Measurements from ENCODE around the gene VWCE.
"Not testable (repeated sequence)": the region's sequence is repeated elsewhere in the genome, so short reads cannot be mapped to it uniquely, and the experiment has no call there.

VWCE gene

DNA sequence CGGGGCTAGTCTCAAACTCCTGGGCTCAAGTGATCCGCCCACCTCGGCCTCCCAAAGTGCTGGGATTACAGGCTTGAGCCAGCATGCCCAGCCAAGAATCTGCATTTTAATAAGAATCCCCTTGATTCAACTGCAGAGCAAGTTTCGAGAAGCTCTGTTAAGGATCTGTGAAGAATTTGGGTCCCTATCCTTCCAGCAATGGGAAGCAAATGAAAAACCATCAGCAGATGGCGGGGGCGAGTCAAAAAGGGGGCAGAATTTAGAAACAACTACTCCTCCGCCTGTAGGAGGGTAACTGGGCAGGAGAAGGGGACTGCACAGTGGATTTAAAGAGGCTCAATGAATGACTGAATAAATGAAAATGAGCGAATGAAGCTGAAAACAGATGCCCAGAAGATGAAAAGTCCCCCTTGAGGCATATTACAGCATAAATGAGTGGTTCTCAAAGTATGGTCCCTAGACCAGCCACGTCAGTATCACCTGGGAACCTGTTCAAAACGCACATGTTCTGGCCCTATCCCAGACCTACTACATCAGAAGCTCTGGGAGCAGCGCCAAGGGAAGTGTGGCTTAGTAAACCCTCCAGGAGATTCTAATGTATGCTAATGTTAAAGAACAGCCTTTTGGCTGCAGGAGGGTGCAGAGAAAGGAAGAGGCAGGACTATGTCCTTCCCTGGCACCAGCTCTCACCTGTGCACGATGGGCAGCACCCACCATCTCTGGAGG, 15.0 kb downstream of the VWCE start:
- DNase-seq, result no peak

DNA sequence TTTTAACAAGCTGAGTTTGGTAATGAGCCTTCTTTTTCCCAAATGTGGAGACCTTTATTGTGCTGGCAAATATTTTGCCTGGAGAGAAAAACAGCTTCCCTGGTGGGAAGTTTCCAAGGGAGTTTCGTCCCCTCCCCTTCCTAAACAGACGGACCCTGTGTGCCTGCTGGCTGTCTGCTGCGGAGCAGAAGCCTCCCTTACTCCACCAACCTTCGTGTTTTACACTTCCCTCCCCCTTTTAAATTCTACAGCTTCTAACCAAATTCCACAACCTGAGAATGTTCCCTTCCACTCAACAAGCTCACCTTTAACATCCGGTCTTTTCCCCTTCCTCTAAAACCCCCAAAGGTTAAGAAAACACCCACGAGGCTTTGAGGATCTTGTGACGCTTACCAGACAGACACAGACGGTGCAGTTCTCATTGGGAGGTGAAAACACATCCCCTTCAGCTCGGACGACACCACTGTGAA, 17.1 kb downstream of the VWCE start:
- DNase-seq, result no peak

- DNase-seq, result no peak
These were observed 17.7 kb downstream of the VWCE start for GRCh38 chr11:61277186-61278000.

DNA sequence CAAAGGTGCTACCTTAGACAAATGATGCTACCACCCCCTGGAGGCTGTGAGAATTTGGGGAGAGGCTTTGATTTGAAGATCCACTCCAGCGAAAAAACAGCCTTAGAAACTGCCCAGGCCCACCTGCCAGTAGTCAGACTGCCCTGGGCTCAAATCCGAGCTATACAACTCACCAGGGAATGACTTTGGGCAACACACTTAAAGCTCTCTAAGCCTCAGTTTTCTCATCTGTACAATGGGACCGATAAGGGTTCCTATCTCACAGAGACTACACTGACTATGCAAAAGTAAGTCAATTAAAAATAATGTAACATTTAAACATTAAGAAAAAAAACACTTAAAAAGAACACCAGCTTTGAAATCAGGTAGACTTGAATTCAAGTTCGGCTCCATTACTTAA, 19.9 kb downstream of the VWCE start:
- DNase-seq, result no peak

GRCh38 chr11:61274084-61274483, 21.0 kb downstream of the VWCE start:
- DNase-seq, result no peak

GRCh38 chr11:61273178-61274078, 21.7 kb downstream of the VWCE start:
- no peak for DNase-seq

DNA sequence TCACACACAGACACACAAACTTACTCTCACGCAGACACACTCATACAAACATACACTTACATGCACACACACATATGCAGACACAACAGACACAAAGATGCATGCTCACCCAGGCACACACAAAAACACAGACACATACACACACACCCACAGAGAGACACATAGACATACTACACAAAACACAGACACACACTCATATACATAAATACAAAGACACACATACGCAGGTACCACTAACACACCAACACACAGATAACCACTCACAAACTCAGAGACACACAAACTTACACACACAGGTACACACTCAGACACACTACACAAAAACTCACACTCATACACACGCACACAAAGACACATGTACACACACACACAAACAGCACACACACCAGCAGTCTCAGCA, 22.4 kb downstream of the VWCE start:
- DNase-seq, result no peak

DNA sequence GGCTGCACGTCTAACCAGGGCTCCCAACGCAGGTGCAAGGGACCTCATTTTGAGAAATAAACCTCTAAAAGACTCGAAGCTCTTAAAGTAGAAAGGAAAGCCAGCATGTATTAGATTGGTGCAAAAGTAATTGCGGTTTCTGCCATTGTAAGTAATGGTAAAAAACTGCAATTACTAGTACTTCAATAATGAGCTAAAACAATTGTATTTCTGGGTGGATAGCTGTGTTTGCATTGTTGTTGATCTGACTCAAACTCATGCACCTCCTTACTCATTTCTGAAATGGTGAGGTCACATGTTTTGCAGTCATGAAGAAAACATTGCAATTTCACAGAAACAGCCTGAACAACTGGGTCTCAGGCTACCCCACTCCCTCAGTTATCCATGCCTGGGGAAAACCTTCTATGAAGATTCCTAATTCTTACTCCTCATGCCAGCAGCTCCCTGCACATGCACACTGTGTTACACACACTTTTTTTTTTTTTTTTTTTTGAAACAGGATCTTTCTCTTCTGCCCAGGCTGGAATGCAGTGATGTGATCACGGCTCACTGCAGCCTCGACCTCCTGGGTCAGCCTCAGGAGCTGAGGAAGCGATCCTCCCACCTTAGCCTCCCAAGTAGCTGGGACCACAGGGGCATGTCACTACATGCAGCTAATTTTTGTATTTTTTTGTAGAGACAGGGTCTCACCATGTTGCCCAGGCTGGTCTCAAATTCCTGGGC, 24.6 kb downstream of the VWCE start:
- no peak for DNase-seq

- DNase-seq, result no peak
These were observed 26.4 kb downstream of the VWCE start for GRCh38 chr11:61268588-61269250.

DNA sequence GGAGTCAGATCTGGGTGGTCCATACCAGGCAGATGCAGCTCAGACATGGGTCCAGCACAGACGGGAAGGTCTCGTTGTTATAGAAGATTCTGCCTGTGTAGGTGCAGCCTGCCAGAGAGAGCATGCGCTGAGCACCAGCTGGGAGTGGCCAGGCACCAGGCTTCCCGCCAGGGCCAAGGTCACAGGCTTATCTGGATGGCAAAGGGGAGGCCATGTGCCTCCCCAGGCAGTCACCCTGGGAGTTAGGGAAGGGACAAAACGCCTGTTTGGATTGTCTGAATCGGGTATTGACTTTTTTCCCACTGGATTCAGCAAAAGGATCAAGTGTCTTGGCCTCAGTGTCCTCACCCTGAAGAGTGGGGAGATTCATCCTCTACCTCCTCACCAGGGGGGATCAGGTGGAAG, 27.7 kb downstream of the VWCE start:
- DNase-seq, result no peak

DNA sequence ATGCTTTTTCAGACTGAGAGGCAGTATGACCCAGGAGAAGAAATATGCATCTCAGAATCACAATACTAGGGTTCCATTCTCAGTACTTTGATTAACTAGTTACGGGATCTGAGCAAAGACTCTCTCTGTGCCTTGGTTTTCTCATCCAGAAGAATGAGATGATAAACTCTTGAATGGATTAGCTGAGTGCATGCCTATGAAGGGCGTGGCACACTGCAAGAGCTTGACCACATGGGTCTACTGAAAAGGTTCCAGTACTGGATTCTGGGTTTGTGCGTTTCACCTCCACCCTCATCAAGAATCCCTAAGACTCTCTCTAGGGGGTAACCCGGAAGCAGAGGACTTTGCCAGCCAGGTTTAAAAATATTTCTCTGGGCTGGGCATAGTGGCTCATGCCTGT, 28.5 kb downstream of the VWCE start:
- DNase-seq, result no peak

DNA sequence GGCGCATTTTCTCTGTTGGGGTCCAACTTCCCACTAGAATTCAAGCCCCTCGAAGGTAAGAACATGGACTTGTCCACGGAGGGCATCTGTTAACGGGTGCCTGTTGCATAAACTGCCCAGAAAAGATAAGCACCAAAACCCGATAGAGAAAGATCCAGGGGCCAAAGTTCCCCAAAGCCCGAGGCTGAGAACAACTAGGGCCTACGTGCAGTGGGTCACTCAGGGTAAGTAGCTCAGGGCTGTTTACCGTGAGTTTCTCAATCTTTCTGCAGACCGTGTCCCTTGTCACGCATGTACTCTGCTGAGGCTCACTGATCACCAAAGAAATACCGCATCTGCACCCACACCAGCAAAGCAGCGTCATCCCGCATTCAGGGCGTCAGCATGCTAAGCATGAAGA, 29.8 kb downstream of the VWCE start:
- DNase-seq, result no peak

- DNase-seq, result no peak
These were observed 30.3 kb downstream of the VWCE start for GRCh38 chr11:61264795-61265194.

DNA sequence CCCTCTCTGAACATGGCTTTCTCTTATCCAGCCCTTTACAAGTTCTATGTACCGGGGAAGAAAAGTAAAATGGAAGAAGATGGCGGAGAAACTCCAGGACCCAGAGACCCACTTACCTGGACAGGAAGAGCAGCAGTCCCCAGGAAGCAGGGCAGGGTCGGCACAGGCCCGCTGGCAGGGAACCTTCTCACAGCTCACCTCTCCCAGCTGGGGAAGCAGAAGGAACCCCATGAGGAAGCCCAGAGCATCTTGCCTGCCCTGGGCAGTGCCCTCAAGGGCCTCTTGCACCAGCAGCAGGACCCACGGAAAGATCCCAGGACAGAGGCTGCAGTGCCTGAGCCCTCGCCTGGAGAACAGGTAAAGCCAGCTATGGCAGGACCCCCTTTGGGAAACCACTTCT, 30.7 kb downstream of the VWCE start:
- DNase-seq, result no peak

DNA sequence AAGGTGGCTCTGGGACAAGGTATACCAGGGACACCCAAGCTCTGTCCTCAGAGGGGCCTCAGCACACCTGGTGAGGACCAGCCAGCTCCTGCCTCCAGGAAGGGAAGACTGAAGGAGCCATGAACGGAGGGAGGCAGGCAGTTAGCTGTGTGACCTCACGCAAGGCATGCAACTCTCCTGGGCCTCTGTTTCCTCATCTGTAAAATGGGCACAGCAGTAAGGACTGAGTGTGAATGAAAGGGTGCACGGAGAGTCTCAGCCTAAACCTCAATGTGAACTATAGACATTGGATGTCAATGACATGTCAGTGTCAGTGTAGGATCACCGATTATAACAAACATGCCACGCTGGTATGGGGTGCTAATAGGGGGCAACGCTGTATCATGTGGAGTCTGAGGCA, 35.8 kb downstream of the VWCE start:
- no peak for DNase-seq

DNA sequence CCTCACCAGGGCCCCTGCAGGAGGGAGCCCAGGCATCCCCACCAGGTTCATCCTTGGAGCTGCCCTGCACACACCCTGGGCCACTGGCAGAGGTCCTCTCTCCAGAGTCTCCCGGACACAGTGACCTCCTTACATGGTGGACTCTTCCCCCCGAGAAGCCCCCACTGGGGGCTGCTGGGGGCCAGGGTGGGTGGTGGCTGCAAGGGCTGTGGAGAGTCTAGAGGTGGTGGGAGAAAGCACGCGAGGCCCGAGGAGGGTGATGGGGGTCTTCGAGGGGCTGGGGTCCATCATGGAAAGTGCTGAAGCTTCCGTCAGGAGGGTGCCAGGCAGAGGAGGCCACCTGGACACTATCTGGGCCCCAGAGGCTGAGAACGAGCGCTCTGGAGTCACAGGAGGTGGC, 36.6 kb downstream of the VWCE start:
- no peak for DNase-seq

GRCh38 chr11:61256710-61257482, 38.2 kb downstream of the VWCE start:
- no peak for DNase-seq

DNA sequence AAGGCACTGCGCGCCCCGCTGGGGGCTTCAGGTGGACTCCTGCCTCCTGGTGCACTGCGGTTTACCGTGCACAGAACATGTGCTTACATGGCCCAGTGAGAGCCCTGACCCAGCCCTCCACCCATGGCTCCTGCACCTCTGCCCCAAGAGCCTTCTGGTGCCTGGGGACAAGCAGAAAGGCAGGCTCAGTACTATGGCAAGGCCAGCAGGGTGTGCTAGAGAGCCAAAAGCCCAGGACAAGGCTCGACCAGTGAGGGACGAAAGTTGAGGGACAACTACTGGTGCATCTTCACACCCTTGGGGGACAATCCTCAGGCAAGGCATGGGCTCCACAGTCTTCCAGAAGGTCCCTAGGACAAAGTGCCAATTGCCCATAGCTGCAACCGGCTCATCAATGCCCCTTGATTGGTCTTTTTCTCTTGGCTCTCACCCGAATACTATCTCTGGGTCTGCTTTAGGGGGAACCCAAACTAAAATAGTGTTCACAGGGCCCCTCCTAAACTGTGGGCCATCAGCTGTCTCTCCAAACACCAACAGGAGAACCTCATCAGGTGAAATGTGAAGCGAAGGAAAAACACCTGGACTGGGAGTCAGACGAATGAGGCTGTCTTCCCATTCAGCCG, 40.6 kb downstream of the VWCE start:
- peak; percentile 68 to 70 for DNase-seq

DNA sequence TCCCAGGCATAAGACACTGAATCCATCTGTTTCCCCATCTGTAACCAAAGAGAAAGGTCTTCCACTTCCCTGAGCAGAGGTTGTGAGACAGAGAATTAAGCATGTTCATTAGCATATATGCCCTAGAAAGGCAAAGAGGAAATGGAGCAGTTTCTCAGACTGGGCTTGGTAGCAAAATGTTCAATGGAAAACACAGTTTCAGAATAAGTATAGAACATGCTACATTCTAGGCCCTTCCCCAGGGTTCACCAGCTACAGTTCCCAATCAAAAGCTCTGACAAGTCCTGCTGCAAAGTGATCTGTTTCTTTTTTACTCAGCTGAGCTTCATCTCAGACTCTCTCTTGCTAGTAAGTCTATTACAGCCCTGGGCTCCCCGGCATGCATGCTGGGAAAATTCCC, 42.8 kb downstream of the VWCE start:
- not testable (repeated sequence) for DNase-seq

Data from stimulated activated CD4-positive, alpha-beta T cell treated with anti-CD3 and anti-CD28 coated beads, Interleukin-2, amount 100 ng/mL, for 48 hours (primary cell).